ENCODE data around the gene SCNN1A.

The SCNN1A gene

DNA sequence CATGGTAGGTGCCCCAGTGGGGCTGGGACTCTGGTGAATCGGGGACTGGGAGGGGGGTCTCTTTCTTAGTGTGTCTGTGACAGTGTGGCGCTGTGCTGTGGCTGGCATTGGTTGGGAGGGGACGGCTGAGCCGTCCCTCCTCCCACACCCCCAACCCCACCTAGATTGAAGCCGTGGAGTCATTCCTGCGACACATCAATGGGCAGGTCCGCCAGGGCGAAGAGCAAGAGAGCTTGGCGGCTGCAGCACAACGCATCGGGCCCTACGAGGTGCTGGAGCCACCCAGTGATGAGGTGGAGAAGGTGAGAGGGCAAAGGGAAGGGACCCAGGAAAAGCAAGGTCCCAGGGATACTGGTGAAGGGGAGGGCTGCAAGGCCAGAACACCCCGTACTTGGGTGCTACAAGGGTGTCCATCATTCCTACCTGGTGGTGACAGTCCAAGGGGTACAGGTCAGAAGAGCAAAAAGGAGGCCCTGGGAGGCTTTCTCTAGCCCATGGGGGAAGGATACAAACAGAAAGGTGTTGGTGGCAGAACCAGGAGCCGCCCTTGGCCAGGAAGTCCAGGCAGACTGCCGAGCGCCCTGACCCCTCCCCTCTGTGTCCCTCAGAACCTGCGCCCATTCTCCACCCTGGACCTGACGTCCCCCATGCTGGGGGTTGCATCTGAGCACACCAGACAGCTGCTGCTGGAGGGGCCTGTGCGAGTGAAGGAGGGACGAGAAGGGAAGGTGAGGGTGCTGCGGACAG, 57.5 kb downstream of the SCNN1A start:
- DNase-seq (ENCODE audit: low read depth): no peak

DNA sequence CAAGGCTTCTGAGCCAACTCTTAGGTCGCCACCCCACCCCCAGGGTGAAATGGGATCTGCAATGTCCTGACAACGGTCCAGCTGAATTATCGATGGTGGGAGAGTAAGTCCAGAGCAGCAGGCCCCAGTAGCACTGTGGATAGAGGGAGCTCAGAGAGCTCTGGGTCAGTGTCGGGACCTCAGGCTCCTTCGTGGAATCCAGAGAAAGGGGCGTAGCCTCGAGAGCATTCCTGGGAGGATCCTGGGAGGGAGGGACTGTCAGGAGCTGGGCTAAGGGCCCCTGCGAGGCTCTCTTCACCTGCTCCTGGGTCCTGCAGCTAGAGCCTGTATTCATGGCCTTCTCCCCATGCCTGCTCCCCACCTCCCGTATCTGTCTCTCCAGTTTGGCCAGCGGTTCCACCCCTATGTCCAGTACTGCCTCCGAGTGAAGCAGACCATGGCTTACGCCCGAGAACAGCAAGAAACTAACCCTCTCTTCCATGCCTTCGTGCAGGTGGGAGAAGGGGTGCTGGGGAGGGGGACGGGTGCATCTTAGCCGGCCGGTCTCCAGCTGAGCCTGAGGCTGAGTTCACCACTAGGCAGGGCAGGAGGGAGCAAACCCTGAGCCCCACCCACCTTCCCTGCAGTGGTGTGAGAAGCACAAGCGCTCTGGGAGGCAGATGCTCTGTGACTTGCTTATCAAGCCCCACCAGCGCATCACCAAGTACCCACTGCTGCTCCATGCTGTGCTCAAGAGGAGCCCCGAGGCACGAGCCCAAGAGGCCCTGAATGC, 58.3 kb downstream of the SCNN1A start:
- no peak for DNase-seq (ENCODE audit: low read depth)

DNA sequence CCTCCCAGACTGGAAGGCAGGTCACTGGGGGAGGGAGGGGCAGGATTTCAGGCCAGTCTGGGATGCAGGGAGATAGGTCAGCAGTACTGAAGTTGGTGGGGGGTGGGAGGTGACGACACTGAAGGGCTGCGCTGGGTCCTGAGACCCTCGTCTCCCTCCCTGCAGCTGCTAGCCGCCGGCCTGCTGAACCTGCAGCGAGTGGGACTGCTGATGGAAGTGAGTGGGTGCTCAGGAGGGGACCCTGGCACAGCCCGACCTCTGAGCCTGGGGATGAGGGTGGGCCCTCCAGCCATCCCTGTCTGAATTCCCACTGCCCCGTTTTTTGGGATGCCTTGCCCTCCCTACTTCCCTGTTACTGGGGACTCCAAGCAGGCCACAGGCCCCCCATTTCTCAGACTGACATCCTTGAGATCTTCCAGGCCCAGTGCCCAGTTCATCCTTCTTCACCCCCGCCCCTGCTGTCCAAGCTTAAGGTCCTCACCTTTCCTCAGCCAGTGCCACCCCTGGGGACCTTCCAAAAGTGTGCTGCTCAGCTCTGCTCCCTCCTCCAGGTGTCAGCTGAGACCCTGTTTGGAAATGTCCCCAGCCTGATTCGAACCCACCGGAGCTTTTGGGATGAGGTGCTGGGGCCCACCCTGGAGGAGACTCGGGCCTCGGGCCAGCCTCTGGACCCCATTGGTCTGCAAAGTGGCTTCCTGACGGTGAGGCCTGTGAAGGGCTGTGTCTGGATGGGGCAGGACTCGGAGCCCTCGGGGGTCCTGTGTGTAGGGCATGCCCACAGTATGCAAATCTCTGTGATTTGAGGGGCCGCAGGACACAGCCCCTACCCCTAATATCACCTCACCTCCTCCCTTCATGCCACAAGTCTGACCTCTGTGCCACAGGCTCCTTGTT, 59.4 kb downstream of the SCNN1A start:
- DNase-seq (ENCODE audit: low read depth): no peak

DNA sequence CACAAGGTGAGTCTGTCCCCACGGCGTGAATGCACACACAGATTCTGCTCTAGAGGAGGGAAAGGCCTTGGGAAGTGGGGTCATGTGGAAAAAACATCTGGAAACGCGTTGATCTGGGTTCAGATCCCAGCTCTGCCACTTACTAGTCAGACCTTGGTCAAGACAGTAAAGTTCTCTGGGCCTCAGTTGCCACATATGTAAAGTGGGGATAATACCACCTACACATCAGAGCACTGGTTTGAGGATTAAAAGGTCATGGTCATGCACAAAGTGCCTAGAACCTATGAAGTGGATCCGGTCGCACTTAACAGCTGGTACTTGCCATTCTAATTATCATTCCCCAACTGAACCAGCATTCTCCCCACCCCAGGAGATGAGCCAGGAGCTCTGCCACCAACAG, 60.2 kb downstream of the SCNN1A start:
- no peak for DNase-seq (ENCODE audit: low read depth)

DNA sequence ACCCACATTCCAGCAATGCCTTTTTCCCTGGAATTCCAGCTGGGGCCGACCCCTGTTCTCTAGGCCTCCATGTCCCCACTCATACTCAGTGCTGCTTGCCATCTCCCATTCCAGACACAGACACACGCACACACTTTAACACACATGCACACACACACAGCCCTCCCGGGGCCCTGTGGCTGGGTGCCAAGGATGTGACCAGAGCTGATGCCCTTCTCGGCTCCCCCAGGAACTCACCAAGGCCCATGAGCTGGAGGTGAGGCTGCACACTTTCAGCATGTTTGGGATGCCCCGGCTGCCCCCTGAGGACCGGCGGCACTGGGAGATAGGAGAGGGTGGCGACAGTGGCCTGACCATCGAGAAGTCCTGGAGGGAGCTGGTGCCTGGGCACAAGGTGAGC, 60.6 kb downstream of the SCNN1A start:
- no peak for DNase-seq (ENCODE audit: low read depth)

DNA sequence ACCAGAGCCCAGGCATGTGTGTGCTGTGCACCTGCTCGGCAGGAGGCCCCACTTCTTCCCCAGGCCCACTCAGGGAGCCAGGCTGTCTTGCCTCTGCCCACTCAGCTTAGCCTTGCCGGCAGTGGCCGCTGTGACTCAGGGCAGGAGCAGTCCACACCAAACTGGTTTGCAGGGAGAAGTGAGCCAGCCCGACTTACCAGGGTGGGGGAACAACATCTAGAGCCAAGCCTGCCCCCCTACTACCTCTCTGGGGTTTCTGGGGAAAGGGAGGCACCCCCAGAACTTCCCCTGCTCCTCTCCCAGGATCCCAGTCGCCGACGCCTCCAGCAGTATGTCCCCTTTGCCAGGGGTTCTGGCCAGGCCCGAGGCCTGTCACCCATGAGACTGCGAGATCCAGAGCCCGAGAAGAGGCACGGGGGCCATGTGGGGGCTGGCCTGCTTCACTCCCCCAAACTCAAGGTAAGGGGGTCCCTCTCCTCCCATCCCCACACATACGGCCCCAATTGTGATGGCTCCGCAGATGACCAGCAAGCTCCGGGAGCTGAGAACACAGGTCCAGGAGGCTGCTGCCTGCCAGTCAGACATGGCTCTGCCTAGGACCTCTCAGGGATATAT, 61.9 kb downstream of the SCNN1A start:
- DNase-seq (ENCODE audit: low read depth): no peak

DNA sequence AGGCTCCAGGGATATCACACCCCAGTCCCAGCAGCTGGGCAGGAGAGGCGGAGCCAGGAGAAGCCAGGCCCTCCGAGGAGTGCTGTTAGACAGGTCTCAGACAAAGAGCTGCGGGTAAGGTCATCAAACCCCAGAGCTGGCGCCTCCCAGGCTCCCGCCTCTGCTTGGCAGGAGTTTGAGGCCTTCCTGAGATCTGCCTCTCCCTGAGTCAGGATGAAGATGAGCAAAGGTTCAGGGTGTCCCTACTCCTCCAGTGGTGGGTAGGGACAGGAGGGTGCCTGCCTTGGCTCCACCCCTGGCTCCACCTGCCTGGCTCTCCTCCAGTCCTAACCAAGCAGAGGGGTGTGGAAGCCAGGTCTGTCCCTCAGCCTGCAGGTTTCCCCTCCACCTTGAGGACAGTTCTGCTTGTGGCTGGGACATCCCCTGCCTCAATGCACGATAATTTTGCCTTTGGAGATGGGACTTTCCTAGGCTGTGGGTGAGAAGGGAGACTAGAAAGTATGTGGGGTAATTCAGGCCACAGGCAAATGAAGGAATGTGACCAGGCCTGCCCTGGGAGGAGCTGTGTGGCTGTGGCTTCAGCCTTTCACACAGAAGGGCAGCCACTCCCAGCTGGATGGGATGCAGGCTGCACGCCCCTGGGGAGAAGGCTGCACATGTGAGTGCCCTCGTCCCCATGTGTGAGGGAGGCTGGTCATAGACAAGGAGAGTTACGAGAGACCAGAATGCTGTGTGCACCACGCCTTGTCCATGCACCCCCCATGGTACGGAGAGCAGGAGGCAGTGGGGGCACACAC, 62.6 kb downstream of the SCNN1A start:
- DNase-seq (ENCODE audit: low read depth): no peak

DNA sequence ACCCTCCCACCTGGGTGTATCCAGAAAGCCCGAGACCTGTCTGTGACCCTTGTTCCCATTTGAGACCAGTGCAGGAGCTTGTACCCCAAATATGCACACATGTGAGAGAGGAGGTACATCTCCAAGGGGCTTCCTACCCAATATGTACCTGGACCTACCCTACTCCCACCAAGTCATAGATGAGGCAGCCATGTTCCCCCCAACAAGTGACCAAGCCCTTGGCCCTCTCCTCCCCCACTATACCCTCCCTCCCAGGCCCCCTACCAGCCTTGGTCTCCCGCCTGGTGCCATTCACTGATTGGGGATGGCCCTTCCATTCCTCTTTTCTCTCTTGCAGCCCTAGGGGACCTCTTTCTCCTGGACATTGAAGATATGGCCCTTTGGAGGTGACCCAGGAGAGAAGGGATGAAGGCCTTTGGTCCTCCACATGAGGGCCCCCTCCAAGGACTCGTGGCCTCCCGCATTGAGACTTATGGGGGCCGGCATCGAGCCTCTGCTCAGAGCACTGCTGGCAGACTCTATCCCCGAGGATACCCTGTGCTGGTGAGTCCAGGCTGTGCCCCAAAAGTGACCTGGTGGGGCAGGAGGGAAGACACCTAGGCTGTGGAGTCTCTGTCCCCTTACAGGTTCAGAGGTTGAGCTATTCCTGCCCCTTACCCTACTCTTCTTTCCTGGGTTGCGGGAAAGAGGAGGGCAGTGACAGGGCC, 63.4 kb downstream of the SCNN1A start:
- DNase-seq (ENCODE audit: low read depth): no peak

DNA sequence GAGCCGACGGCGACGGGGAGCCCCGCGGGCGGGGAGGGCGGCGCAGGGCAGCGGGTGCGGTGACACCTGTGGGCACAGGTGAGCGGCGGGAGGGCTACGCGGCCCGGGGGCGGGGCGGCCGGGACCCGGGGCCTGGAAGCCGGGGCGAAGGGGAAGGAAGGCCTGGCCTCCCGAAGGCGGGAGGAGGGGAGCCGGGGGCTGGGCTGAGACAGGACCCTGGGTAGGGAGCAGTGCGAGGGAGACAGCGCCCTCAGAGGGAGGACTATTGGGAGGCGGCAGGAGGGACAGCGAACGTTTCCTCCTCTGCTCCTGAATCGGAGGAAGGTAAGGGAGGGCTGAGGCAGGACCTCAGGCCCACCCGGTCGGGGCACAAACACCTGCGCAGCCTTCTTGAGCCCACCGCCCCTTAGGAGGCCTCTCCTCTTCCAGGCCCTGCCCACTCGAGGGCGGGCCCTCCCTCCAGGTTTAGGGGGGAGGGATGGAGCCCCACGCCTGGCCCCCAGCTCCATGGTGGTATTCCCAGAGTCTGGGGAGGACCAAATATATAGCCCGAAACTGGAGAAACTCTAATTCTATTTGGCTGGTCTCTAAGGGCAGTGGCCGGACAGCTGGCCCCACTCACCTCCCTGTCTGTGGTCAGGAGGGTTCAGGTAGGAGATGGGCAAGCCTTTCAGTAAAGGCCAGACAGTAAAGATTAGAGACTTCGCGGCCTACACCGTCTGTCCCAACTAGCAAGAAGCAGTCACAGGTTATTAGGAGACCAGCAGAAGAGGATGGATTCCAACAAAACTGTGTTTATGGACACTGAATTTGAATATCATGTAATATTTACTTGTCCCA, 64.4 kb downstream of the SCNN1A start:
- DNase-seq (ENCODE audit: low read depth): no peak

DNA sequence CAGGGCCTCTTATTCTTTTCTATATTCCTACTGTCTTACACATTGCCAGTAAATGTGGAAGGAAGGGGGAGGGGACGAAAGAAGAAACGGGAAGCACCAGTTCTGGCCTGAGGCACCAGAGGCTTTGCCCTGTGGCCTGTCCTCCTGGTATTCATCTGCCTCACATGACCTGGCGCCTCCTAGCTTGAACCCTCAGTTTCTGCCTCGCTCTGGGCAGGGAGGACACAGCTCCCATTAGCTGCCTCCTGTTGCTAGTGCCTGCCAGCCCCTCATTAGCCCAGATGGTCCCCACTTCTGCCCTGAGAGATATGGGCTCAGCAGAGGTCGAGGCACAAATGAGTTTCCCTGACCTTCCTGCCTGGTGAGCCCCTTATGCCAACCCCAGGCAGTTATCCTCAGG, 67.8 kb downstream of the SCNN1A start:
- no peak for DNase-seq (ENCODE audit: low read depth)

DNA sequence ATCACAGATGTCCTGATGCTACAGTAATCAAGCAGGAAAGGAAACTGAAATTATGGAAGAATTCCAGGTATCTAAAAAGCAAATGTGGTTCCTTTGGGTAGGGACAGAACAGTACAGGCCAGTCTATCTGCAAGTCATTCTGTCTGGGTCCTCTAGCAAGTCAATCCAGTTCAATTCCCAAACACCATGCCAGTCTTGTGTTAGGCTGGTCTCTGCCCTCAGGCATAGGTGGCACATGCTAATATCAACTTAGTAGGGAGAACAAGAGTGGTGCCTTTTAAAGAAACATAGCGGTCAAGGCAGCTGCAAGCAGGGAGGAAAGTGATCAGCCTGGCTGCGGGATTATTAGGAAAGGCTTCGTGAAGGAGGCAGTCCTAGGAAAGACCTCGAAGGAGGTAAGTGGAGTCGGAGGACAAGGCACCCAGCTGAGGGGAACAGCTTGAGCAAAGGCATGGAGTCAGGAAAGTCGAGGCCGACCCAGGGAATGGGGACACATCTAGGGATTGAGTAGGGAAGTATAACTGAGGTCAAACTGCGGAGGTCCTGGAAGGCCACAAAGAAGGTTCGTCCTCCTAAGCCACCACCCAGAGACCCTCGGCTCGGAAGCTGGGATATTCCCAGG, 68.7 kb downstream of the SCNN1A start:
- DNase-seq (ENCODE audit: low read depth): no peak

DNA sequence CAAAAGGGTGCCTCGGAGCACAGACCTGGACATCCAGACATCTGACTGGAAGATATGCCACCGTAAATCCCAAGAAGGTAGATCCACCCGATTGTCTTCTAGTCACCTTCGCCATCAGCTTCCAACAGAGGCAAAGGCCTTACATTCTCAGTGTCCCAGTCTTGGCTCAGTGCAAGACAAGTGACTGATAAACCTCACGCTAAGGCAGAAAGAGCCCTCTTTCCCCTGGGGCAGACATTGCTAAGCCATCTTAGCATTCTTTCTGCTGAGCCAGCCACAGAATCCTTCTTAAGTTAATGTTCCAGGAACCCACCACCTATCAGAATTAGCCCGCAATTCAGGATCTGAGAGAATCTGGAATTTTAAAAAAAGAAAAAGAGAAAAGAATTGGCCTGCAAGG, 69.2 kb downstream of the SCNN1A start:
- no peak for DNase-seq (ENCODE audit: low read depth)

DNA sequence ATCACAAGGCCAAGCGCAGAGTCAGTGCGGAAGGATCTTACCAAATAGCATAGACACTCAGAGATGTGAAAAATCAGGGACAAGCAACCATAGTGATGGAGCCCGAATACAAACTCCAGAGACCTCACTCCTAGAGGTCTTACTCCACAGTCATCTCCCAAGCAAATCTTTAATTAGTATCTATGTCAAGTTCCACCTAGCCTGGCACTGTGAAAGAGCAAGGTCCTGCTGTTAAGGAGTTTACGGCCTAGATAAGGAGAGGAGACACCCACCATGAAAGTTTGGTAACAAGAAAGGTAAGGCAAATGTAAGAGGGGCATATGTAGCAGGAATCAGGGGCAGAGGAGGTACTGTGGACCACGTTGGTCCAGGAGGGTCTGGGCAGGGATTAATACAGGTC, 72.3 kb downstream of the SCNN1A start:
- DNase-seq (ENCODE audit: low read depth): no peak

DNA sequence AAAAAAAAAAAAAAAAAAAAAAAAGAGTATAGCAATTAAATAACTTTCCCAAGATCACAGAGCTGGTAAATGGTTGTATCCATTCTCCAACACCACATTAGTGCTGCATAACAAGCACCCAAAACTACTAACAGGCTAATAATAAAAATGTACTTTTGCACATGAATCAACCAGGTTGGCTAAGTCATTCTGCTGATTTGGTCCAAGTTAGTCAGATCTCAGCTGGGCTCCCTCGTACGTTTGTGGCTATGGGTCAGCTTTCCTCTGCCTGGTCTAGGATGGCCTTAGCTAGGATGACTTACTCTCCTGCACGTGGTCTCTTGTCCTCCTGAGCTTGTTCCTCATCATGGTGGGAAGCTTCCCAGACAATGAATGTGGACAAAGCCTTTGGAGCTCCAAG, 72.7 kb downstream of the SCNN1A start:
- DNase-seq (ENCODE audit: low read depth): no peak

DNA sequence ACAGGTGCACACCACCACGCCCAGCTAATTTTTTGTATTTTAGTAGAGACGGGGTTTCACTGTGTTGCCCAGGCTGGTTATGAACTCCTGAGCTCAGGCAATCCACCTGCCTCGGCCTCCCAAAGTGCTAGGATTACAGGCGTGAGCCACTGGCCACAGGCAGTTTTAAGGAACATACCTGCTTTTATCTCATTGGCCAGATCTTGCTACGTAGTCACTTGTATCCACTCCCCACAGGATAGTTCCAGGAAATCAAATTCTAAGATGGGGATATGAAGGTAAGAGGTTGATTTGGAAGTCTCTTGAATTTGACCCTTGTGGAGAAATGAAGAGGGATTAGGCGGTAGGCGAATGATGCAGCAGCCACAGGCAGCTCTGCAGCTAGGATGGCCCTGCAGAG, 73.6 kb downstream of the SCNN1A start:
- DNase-seq (ENCODE audit: low read depth): no peak

DNA sequence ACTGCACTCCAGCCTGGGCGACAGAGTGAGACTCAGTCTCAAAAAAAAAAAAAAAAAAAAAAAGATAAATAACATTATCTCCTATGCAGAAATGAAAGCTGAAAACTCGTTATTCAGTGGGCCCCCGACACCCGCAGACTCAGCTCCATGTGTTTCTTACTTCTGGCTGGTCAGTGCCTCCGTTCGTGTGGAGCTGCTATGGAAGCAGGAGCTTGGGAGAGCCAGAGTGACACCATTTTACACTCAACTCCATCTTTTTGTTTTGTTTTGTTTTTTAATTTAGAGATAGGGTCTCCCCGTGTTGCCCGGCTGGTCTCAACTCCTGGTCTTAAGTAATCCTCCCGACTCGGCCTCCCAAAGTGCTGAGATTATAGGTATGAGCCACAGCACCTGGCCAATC, 78.2 kb downstream of the SCNN1A start:
- DNase-seq (ENCODE audit: low read depth): no peak
